ENCODE measurements around the gene ZNF532.
"Not testable (repeated sequence)": the region's sequence is repeated elsewhere in the genome, so short reads cannot be mapped to it uniquely, and the experiment has no call there.

Gene ZNF532

DNA sequence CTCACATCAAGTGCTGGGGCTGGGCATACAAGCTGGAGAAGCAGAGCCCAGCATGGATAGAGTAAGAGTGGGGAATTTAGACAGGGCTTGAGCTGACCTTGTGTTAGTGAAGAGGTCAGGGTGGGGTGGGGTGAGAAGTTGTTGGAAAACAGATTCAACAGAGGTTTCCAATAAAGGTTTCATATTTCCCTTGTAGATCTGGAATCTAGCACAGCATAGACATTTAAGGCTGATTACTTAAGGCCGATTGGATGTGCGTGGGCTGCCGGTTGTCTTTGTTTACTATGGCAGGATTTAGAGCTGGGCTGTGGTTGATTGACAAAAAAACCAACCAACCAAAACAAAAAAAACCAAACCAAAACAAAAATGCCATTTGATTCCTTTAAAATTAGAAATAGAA is 160.2 kb downstream of the ZNF532 start:
- ATAC-seq: no peak; the same call in 2 of the 3 replicates
- TF ChIP-seq ZC3H10 (CRISPR knock-in tag; IDR thresholded peaks at IDR 0.05) (no peak), ARNTL (CRISPR knock-in tag; IDR thresholded peaks at IDR 0.05; ENCODE audit: borderline replicate concordance, low read depth) (no peak), BACH2 (CRISPR knock-in tag; IDR thresholded peaks at IDR 0.05; ENCODE audit: borderline replicate concordance) (no peak), SNAI2 (CRISPR knock-in tag; IDR thresholded peaks at IDR 0.05) (no peak), GLIS3 (CRISPR knock-in tag; IDR thresholded peaks at IDR 0.05) (no peak), ZFP3 (CRISPR knock-in tag; IDR thresholded peaks at IDR 0.05) (no peak), ISL1 (CRISPR knock-in tag; IDR thresholded peaks at IDR 0.05) (no peak), OSR1 (CRISPR knock-in tag; IDR thresholded peaks at IDR 0.05) (no peak), ZNF565 (CRISPR knock-in tag; conservative IDR thresholded peaks at IDR 0.05; ENCODE audit: low read depth) (no peak), CSDC2 (CRISPR knock-in tag; IDR thresholded peaks at IDR 0.05) (no peak), PPARA (CRISPR knock-in tag; IDR thresholded peaks at IDR 0.05; ENCODE audit: borderline replicate concordance) (no peak), ZNF70 (CRISPR knock-in tag; IDR thresholded peaks at IDR 0.05) (no peak), TOX (CRISPR knock-in tag; IDR thresholded peaks at IDR 0.05; ENCODE audit: borderline replicate concordance) (no peak), TCF4 (CRISPR knock-in tag; IDR thresholded peaks at IDR 0.05; ENCODE audit: borderline replicate concordance) (no peak)
- TF ChIP-seq, protein P1, sequence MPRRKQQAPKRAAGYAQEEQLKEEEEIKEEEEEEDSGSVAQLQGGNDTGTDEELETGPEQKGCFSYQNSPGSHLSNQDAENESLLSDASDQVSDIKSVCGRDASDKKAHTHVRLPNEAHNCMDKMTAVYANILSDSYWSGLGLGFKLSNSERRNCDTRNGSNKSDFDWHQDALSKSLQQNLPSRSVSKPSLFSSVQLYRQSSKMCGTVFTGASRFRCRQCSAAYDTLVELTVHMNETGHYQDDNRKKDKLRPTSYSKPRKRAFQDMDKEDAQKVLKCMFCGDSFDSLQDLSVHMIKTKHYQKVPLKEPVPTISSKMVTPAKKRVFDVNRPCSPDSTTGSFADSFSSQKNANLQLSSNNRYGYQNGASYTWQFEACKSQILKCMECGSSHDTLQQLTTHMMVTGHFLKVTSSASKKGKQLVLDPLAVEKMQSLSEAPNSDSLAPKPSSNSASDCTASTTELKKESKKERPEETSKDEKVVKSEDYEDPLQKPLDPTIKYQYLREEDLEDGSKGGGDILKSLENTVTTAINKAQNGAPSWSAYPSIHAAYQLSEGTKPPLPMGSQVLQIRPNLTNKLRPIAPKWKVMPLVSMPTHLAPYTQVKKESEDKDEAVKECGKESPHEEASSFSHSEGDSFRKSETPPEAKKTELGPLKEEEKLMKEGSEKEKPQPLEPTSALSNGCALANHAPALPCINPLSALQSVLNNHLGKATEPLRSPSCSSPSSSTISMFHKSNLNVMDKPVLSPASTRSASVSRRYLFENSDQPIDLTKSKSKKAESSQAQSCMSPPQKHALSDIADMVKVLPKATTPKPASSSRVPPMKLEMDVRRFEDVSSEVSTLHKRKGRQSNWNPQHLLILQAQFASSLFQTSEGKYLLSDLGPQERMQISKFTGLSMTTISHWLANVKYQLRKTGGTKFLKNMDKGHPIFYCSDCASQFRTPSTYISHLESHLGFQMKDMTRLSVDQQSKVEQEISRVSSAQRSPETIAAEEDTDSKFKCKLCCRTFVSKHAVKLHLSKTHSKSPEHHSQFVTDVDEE (CRISPR knock-in tag; IDR thresholded peaks at IDR 0.05): no peak
- TF ChIP-seq, protein P2, sequence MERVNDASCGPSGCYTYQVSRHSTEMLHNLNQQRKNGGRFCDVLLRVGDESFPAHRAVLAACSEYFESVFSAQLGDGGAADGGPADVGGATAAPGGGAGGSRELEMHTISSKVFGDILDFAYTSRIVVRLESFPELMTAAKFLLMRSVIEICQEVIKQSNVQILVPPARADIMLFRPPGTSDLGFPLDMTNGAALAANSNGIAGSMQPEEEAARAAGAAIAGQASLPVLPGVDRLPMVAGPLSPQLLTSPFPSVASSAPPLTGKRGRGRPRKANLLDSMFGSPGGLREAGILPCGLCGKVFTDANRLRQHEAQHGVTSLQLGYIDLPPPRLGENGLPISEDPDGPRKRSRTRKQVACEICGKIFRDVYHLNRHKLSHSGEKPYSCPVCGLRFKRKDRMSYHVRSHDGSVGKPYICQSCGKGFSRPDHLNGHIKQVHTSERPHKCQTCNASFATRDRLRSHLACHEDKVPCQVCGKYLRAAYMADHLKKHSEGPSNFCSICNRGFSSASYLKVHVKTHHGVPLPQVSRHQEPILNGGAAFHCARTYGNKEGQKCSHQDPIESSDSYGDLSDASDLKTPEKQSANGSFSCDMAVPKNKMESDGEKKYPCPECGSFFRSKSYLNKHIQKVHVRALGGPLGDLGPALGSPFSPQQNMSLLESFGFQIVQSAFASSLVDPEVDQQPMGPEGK (CRISPR knock-in tag; IDR thresholded peaks at IDR 0.05; ENCODE audit: borderline replicate concordance): no peak
- TF ChIP-seq, protein P3, sequence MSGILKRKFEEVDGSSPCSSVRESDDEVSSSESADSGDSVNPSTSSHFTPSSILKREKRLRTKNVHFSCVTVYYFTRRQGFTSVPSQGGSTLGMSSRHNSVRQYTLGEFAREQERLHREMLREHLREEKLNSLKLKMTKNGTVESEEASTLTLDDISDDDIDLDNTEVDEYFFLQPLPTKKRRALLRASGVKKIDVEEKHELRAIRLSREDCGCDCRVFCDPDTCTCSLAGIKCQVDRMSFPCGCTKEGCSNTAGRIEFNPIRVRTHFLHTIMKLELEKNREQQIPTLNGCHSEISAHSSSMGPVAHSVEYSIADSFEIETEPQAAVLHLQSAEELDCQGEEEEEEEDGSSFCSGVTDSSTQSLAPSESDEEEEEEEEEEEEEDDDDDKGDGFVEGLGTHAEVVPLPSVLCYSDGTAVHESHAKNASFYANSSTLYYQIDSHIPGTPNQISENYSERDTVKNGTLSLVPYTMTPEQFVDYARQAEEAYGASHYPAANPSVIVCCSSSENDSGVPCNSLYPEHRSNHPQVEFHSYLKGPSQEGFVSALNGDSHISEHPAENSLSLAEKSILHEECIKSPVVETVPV (CRISPR knock-in tag; IDR thresholded peaks at IDR 0.05): no peak
- TF ChIP-seq, protein P4, sequence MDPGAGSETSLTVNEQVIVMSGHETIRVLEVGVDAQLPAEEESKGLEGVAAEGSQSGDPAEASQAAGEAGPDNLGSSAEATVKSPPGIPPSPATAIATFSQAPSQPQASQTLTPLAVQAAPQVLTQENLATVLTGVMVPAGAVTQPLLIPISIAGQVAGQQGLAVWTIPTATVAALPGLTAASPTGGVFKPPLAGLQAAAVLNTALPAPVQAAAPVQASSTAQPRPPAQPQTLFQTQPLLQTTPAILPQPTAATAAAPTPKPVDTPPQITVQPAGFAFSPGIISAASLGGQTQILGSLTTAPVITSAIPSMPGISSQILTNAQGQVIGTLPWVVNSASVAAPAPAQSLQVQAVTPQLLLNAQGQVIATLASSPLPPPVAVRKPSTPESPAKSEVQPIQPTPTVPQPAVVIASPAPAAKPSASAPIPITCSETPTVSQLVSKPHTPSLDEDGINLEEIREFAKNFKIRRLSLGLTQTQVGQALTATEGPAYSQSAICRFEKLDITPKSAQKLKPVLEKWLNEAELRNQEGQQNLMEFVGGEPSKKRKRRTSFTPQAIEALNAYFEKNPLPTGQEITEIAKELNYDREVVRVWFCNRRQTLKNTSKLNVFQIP (CRISPR knock-in tag; IDR thresholded peaks at IDR 0.05; ENCODE audit: borderline replicate concordance, low read depth): no peak
- TF ChIP-seq, protein P5, sequence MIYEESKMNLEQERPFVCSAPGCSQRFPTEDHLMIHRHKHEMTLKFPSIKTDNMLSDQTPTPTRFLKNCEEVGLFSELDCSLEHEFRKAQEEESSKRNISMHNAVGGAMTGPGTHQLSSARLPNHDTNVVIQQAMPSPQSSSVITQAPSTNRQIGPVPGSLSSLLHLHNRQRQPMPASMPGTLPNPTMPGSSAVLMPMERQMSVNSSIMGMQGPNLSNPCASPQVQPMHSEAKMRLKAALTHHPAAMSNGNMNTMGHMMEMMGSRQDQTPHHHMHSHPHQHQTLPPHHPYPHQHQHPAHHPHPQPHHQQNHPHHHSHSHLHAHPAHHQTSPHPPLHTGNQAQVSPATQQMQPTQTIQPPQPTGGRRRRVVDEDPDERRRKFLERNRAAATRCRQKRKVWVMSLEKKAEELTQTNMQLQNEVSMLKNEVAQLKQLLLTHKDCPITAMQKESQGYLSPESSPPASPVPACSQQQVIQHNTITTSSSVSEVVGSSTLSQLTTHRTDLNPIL (CRISPR knock-in tag; IDR thresholded peaks at IDR 0.05; ENCODE audit: low read depth): no peak

DNA sequence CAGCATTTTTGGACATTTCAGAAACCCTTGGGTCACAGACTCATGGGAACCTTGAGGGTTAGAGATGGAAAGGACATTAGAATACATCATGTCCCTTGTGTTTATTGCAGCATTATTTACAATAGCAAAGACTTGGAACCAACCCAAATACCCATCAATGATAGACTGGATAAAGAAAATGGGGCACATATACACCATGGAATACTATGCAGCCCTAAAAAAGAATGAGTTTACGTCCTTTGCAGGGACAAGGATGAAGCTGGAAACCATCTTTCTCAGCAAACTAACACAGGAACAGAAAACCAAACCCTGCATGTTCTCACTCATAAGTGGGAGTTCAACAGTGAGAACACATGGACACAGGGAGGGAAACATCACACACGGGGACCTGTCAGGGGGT is 160.9 kb downstream of the ZNF532 start:
- not testable (repeated sequence) for ATAC-seq

DNA sequence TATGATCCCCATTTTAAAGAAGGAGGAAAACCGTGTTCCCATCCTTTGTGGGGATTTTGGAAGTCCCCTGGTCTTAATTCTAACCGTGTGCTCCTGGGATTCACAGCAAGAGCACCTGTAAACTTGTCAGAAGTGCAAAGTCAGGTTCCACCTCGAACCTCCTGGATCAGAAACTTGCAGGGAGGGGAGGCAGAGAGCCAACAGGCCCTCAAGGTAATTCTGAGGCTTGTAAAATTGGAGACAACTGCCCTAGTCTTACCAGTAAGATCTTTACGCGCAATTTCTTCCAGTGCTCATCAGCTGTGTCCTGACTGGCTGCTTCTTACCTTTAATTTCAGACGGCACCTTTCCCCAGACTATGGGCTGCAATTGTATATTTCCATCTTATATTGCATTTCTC is 161.7 kb downstream of the ZNF532 start:
- no peak for ATAC-seq
- TF ChIP-seq, protein P2 (CRISPR knock-in tag; IDR thresholded peaks at IDR 0.05; ENCODE audit: borderline replicate concordance): no peak
- TF ChIP-seq, protein P4 (CRISPR knock-in tag; IDR thresholded peaks at IDR 0.05; ENCODE audit: borderline replicate concordance, low read depth): no peak
- TF ChIP-seq BACH2 (CRISPR knock-in tag; IDR thresholded peaks at IDR 0.05; ENCODE audit: borderline replicate concordance) (no peak), ZFP30 (CRISPR knock-in tag; IDR thresholded peaks at IDR 0.05) (no peak), ISL1 (CRISPR knock-in tag; IDR thresholded peaks at IDR 0.05) (no peak), SNAI2 (CRISPR knock-in tag; IDR thresholded peaks at IDR 0.05) (no peak), ZFP3 (CRISPR knock-in tag; IDR thresholded peaks at IDR 0.05) (no peak)
- TF ChIP-seq, protein P5 (CRISPR knock-in tag; IDR thresholded peaks at IDR 0.05; ENCODE audit: low read depth): no peak
- TF ChIP-seq, protein P1 (CRISPR knock-in tag; IDR thresholded peaks at IDR 0.05): no peak

All from SK-N-SH treated with all-trans-retinoic acid at 6 μM for 48 hours (cell line).